Spleen (tissue), 11 donors: ENCODE measurements around the gene SLC11A2. TPM values are rescaled to one million over a fixed set of nuclear protein-coding genes. Genes with fewer than 3 reads are reported as not detected.

Source experiments
- DNase-seq: peaks from one replicate; pipeline ENCODE4 v3.0.0-alpha.2; 2020
- H3K27ac ChIP-seq, 8 donors: fragments of 200-600 bp; sonication (generic) in 7 of 8; 1 replicate in 4 of 8; 2 replicates in 4 of 8; pipeline versions ENCODE4 v1.5.0 to v1.8.0; 2016 to 2021; ENCODE audit warnings: inconsistent platforms in 4 of 8, mild to moderate bottlenecking in 4 of 8, moderate library complexity in 1 of 8
- H3K27me3 ChIP-seq, 7 donors: fragments of 200-600 bp; sonication (generic) in 6 of 7; replicated peaks in 1 of 7; 1 replicate in 4 of 7; 2 replicates in 3 of 7; pipeline versions ENCODE4 v1.5.0 to v1.8.0; 2016 to 2021; ENCODE audit warnings: inconsistent platforms in 3 of 7, mild to moderate bottlenecking in 1 of 7
- H3K36me3 ChIP-seq, 6 donors: fragments of 200-600 bp; sonication (generic) in 5 of 6; 1 replicate in 4 of 6; 2 replicates in 2 of 6; pipeline versions ENCODE4 v1.5.0 to v1.8.0; 2016 to 2021; ENCODE audit warnings: inconsistent platforms in 2 of 6
- H3K4me1 ChIP-seq, 6 donors: fragments of 200-600 bp; sonication (generic) in 5 of 6; 1 replicate in 3 of 6; 2 replicates in 3 of 6; pipeline versions ENCODE4 v1.5.0 to v1.8.0; 2016 to 2021; ENCODE audit warnings: inconsistent platforms in 3 of 6
- H3K4me3 ChIP-seq, 8 donors: fragments of 200-600 bp; sonication (generic) in 7 of 8; 1 replicate in 4 of 8; 2 replicates in 4 of 8; pipeline versions ENCODE4 v1.5.0 to v1.8.0; 2016 to 2021; ENCODE audit warnings: inconsistent platforms in 4 of 8, mild to moderate bottlenecking in 4 of 8, moderate library complexity in 2 of 8
- H3K9me3 ChIP-seq, 8 donors: fragments of 200-600 bp; sonication (generic) in 7 of 8; 1 replicate in 4 of 8; 2 replicates in 4 of 8; pipeline versions ENCODE4 v1.5.0 to v1.8.0; 2016 to 2021; ENCODE audit warnings: inconsistent platforms in 4 of 8
- POLR2A ChIP-seq, 3 donors: fragments of 450-650 bp; IDR thresholded peaks; one replicate each; pipeline ENCODE4 v1.5.1; 2017; ENCODE audit warnings: antibody characterized with exemption in 3 of 3, mild to moderate bottlenecking in 1 of 3
- POLR2AphosphoS5 ChIP-seq, 3 donors: sonication (generic); formaldehyde crosslinking; IDR thresholded peaks; one replicate each; pipeline ENCODE4 v1.5.1; 2017; ENCODE audit warnings: antibody characterized with exemption in 3 of 3
- WGBS, 5 donors: extraction: QIAGEN DNeasy Blood & Tissue Kit in 3 of 5; methylation state at CpG; one replicate each; pipeline versions ENCODE4 v1.1.5 to v1.1.7; 2013 to 2018; 5-methylcytosine and 5-hydroxymethylcytosine counted together
- intact Hi-C: fragments of 100-400 bp; cut with DNase I; formaldehyde crosslinking; loops from one replicate; pipeline ENCODE4 v1.15.0; 2023; ENCODE audit warnings: low total_unique reads
- polyA plus RNA-seq, 3 donors: library from polyadenylated mRNA; stranded (reverse); fragments of 200-250 nt; gene quantifications; one replicate each; pipeline ENCODE4 v1.2.1, GENCODE V29; 2013
- total RNA-seq, 7 donors: library from RNA; depleted of rRNA in 3 of 7; stranded (reverse); fragments of >200 nt in 3 of 7; fragmentation: NEBNext Ultra II Directional in 4 of 7; extraction: Animal tissue kit (Norgen Biotek cat#: 25700) in 4 of 7; gene quantifications; one replicate each; pipeline versions ENCODE4 v1.1.0 to v1.2.1, GENCODE V29; 2016 to 2021
- TF ChIP-seq, protein P1 (sequence below), 11 experiments: fragments of 200-600 bp in 7 of 11; fragments of 450-650 bp in 4 of 11; sonication (generic) in 4 of 11; IDR thresholded peaks in 8 of 11; conservative IDR thresholded peaks in 3 of 11; 1 replicate in 7 of 11; 2 replicates in 4 of 11; pipeline versions ENCODE4 v1.4.0 to v1.8.0; 2016 to 2021; ENCODE audit warnings: antibody characterized with exemption in 11 of 11, inconsistent platforms in 4 of 11, mild to moderate bottlenecking in 1 of 11
- donor health status: healthy with polysubstance abuse.
- donor health status: DM: no; HTN: no; CAD: no; lungs with moderate emphysema.
- donor health status: DM: no; HTN: no; CAD: no.
- donor health status: Bipolar disorder and iron deficiency.
- donor health status: healthy.
- donor health status: DM: no; HTN: no; CAD: no.
- donor health status: DM: yes; HTN: yes; CAD: no.

The SLC11A2 gene
- total and polyA plus RNA-seq, 10 donors, result 7.7 to 54.4 (median 40.7) TPM

- H3K4me1 ChIP-seq, result no peaks in the 10 kb centered on the region
- DNase-seq, result no peak
- WGBS, 5 donors, result 76 to 96% (median 85%) methylated on average over 4 of the region's 4 CpGs
- no peaks in the 10 kb centered on the region for H3K27me3 ChIP-seq
- no peaks in the 10 kb centered on the region for H3K9me3 ChIP-seq
- TF ChIP-seq, protein P1, sequence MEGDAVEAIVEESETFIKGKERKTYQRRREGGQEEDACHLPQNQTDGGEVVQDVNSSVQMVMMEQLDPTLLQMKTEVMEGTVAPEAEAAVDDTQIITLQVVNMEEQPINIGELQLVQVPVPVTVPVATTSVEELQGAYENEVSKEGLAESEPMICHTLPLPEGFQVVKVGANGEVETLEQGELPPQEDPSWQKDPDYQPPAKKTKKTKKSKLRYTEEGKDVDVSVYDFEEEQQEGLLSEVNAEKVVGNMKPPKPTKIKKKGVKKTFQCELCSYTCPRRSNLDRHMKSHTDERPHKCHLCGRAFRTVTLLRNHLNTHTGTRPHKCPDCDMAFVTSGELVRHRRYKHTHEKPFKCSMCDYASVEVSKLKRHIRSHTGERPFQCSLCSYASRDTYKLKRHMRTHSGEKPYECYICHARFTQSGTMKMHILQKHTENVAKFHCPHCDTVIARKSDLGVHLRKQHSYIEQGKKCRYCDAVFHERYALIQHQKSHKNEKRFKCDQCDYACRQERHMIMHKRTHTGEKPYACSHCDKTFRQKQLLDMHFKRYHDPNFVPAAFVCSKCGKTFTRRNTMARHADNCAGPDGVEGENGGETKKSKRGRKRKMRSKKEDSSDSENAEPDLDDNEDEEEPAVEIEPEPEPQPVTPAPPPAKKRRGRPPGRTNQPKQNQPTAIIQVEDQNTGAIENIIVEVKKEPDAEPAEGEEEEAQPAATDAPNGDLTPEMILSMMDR (IDR thresholded peaks at IDR 0.05 in 8 of 11, conservative IDR thresholded peaks at IDR 0.05 in 3 of 11), result no peak
- no peak for TF ChIP-seq POLR2A (IDR thresholded peaks at IDR 0.05)
- TF ChIP-seq POLR2AphosphoS5 (IDR thresholded peaks at IDR 0.05), result no peak
- peaks cover 0 to 100% (median 64%) of the 10 kb centered on the region in 6 donors for H3K36me3 ChIP-seq
- H3K4me3 ChIP-seq, result no peak overlapping the region
- intact Hi-C loops, result no loop called here
- H3K27ac ChIP-seq, result no peak overlapping the region
Measured at GRCh38 chr12:50999093-50999492, 27.1 kb downstream of the SLC11A2 start.

GRCh38 chr12:50992819-50993218 is 33.4 kb downstream of the SLC11A2 start:
- TF ChIP-seq POLR2A (IDR thresholded peaks at IDR 0.05) (no peak), POLR2AphosphoS5 (IDR thresholded peaks at IDR 0.05) (no peak)
- TF ChIP-seq, protein P1 (IDR thresholded peaks at IDR 0.05 in 8 of 11, conservative IDR thresholded peaks at IDR 0.05 in 3 of 11), result no peak
- intact Hi-C loops, result no loop called here
- Histone ChIP-seq H3K27ac (no peak overlapping the region), H3K36me3 (peaks cover 0 to 100% (median 75%) of the 10 kb centered on the region in 6 donors), H3K4me1 (no peaks in the 10 kb centered on the region), H3K4me3 (no peak overlapping the region), H3K9me3 (no peaks in the 10 kb centered on the region), H3K27me3 (no peaks in the 10 kb centered on the region)
- 29 to 73% (median 38%) methylated on average over 2 of the region's 2 CpGs for whole genome bisulfite sequencing, 5 donors
- no peak for DNase-seq

DNA sequence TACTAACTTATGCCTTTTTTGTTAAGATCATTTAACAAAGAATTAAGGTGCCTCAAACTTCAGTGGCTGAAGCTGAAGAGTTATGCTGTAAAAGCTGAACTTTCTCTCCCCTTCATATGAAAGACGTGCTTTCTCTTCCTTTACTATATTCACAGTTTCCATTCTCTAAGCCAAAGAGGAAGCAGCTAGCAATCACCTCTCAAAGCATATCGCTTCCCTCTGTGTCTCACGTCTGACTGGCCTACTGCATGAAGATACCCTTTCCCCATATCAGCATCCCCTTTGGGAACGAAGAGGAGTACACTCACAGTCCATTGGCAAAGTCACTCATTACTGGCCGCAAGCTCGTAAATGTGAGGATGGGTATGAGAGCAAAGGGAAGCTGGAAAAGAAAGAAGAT is 34.9 kb downstream of the SLC11A2 start:
- Histone ChIP-seq H3K36me3 (peaks cover 0 to 96% (median 64%) of the 10 kb centered on the region in 6 donors), H3K4me3 (no peak overlapping the region), H3K27ac (no peak overlapping the region), H3K27me3 (no peaks in the 10 kb centered on the region), H3K4me1 (peaks cover 0 to 10% (median 1%) of the 10 kb centered on the region in 6 donors), H3K9me3 (no peaks in the 10 kb centered on the region)
- intact Hi-C loops, result no loop called here
- no peak for TF ChIP-seq POLR2AphosphoS5 (IDR thresholded peaks at IDR 0.05)
- TF ChIP-seq, protein P1 (IDR thresholded peaks at IDR 0.05 in 8 of 11, conservative IDR thresholded peaks at IDR 0.05 in 3 of 11), result no peak
- no peak for TF ChIP-seq POLR2A (IDR thresholded peaks at IDR 0.05)
- no peak for DNase-seq
- WGBS, 5 donors, result 81 to 85% (median 82%) methylated on average over 6 of the region's 6 CpGs

GRCh38 chr12:50990791-50991190 is 35.4 kb downstream of the SLC11A2 start:
- WGBS, 5 donors, result 88 to 96% (median 92%) methylated on average over 3 of the region's 3 CpGs

More at GRCh38 chr12:50990791-50991190, 35.4 kb downstream of the SLC11A2 start:
- H3K4me3 ChIP-seq, result no peak overlapping the region
- no peak for DNase-seq
- H3K36me3 ChIP-seq, result peaks cover 0 to 91% (median 59%) of the 10 kb centered on the region in 6 donors
- H3K9me3 ChIP-seq, result no peaks in the 10 kb centered on the region
- no peaks in the 10 kb centered on the region for H3K27me3 ChIP-seq
- H3K27ac ChIP-seq, result no peak overlapping the region
- TF ChIP-seq POLR2A (IDR thresholded peaks at IDR 0.05) (no peak), POLR2AphosphoS5 (IDR thresholded peaks at IDR 0.05) (no peak)
- TF ChIP-seq, protein P1 (IDR thresholded peaks at IDR 0.05 in 8 of 11, conservative IDR thresholded peaks at IDR 0.05 in 3 of 11), result no peak
- intact Hi-C loops, result no loop called here
- H3K4me1 ChIP-seq, result peaks cover 0 to 15% (median 1%) of the 10 kb centered on the region in 6 donors
